SK-N-SH (cell line): Measurements from ENCODE around the gene TRIM58. TPM values are rescaled to one million over a fixed set of nuclear protein-coding genes. Genes with fewer than 3 reads are reported as not detected.

ENCODE experiments used
- CTCF ChIA-PET: fragments of 300-600, 350-600 bp; formaldehyde crosslinking; extraction: SDS; loops from one replicate; lab custom pipeline; 2021; lab: Yijun Ruan, JAX
- POLR2A ChIA-PET: fragments of 350-600 bp; sonication (Branson Sonifier 250); formaldehyde crosslinking; extraction: SDS; loops from one replicate; lab custom pipeline; 2020; ENCODE audit warnings: antibody characterized with exemption, inconsistent platforms; lab: Yijun Ruan, JAX
- DNase-seq: peaks from one replicate; pipeline ENCODE4 v3.0.0; 2012
- H2AFZ ChIP-seq: fragments of 200-600 bp; sonication (generic); 2 replicates; pipeline ENCODE4 v1.8.1; 2016; ENCODE audit warnings: antibody characterized with exemption, mild to moderate bottlenecking, low read depth
- H3F3A ChIP-seq: fragments of 200-600 bp; sonication (generic); replicated peaks from 2 replicates; pipeline ENCODE3; 2016; ENCODE audit warnings: antibody characterized with exemption, mild to moderate bottlenecking; ENCODE audit not compliant: insufficient read depth
- H3K27ac ChIP-seq, 2 experiments: fragments of 200-500 bp in 1 of 2; fragments of 200-600 bp in 1 of 2; sonication (Bioruptor generic) in 1 of 2; sonication (generic), shearing (Covaris generic) in 1 of 2; 2 replicates each; pipeline versions ENCODE4 v1.5.1 to v1.6.1; 2014 to 2016; ENCODE audit warnings: low read depth in 2 of 2, inconsistent platforms in 1 of 2, low read length in 1 of 2, mild to moderate bottlenecking in 1 of 2, mixed read lengths in 1 of 2
- H3K27me3 ChIP-seq: fragments of 200-600 bp; sonication (generic), shearing (Covaris generic); 2 replicates; pipeline ENCODE4 v1.6.1; 2016; ENCODE audit warnings: mixed run types; ENCODE audit not compliant: insufficient read depth
- H3K36me3 ChIP-seq, 2 experiments: fragments of 200-500 bp in 1 of 2; fragments of 200-600 bp in 1 of 2; sonication (Bioruptor generic) in 1 of 2; sonication (generic) in 1 of 2; replicated peaks in 1 of 2; 2 replicates each; pipeline versions ENCODE3 to v1.5.1; 2014 to 2016; ENCODE audit warnings: low read length in 1 of 2, mild to moderate bottlenecking in 1 of 2; ENCODE audit not compliant: insufficient read depth in 2 of 2, control insufficient read depth in 1 of 2
- H3K4me1 ChIP-seq, 2 experiments: fragments of 200-500 bp in 1 of 2; fragments of 200-600 bp in 1 of 2; sonication (Bioruptor generic) in 1 of 2; sonication (generic), shearing (Covaris generic) in 1 of 2; 2 replicates each; pipeline versions ENCODE4 v1.5.1 to v1.6.1; 2014 to 2016; ENCODE audit warnings: low read depth in 1 of 2, low read length in 1 of 2, mixed run types in 1 of 2; ENCODE audit not compliant: insufficient read depth in 2 of 2, control insufficient read depth in 1 of 2
- H3K4me2 ChIP-seq: fragments of 200-600 bp; sonication (generic), shearing (Covaris generic); 2 replicates; pipeline ENCODE4 v1.6.1; 2017; ENCODE audit warnings: mixed run types
- H3K4me3 ChIP-seq, 2 experiments: fragments of 200-500 bp in 1 of 2; fragments of 200-600 bp in 1 of 2; sonication (Bioruptor generic) in 1 of 2; sonication (generic), shearing (Covaris generic) in 1 of 2; 2 replicates each; pipeline versions ENCODE4 v1.5.1 to v1.8.1; 2014 to 2016; ENCODE audit warnings: low read depth in 2 of 2, inconsistent platforms in 1 of 2, low read length in 1 of 2, mild to moderate bottlenecking in 1 of 2, mixed read lengths in 1 of 2, moderate library complexity in 1 of 2
- H3K79me2 ChIP-seq: fragments of 200-600 bp; sonication (generic); 2 replicates; pipeline ENCODE4 v1.8.1; 2017; ENCODE audit warnings: mild to moderate bottlenecking; ENCODE audit not compliant: insufficient read depth
- H3K9ac ChIP-seq: fragments of 200-600 bp; sonication (generic); 2 replicates; pipeline ENCODE4 v1.6.1; 2017; ENCODE audit warnings: mixed run types
- H3K9me2 ChIP-seq: fragments of 200-600 bp; sonication (generic); 2 replicates; pipeline ENCODE4 v1.6.1; 2017; ENCODE audit warnings: mixed run types
- H3K9me3 ChIP-seq: fragments of 200-600 bp; sonication (generic); 2 replicates; pipeline ENCODE4 v1.6.1; 2017; ENCODE audit warnings: mixed run types, mild to moderate bottlenecking, moderate library complexity
- H4K20me1 ChIP-seq: fragments of 200-600 bp; sonication (generic); 2 replicates; pipeline ENCODE4 v1.6.1; 2017; ENCODE audit warnings: mild to moderate bottlenecking, mixed run types; ENCODE audit not compliant: insufficient read depth
- ELF1 ChIP-seq: IDR thresholded peaks from 2 replicates; pipeline ENCODE4 v1.4.0; 2012
- EP300 ChIP-seq, 2 experiments: IDR thresholded peaks; 2 replicates each; pipeline versions ENCODE4 v1.4.0 to v1.6.1; 2012; ENCODE audit warnings: borderline replicate concordance in 1 of 2, low read depth in 1 of 2, low read length in 1 of 2
- FOSL2 ChIP-seq: IDR thresholded peaks from 2 replicates; pipeline ENCODE4 v1.4.0; 2012; ENCODE audit warnings: low read depth, mild to moderate bottlenecking, moderate library complexity, borderline replicate concordance
- FOXJ3 ChIP-seq: sonication (generic); formaldehyde crosslinking; IDR thresholded peaks from 2 replicates; pipeline ENCODE4 v1.5.1; 2020; ENCODE audit warnings: mild to moderate bottlenecking, missing genetic modification reagents
- GATA2 ChIP-seq: sonication (generic); formaldehyde crosslinking; IDR thresholded peaks from 2 replicates; pipeline ENCODE4 v1.5.0; 2020; ENCODE audit warnings: mild to moderate bottlenecking, missing genetic modification reagents
- JUND ChIP-seq: IDR thresholded peaks from 2 replicates; pipeline ENCODE4 v1.4.0; 2012
- MEF2A ChIP-seq: IDR thresholded peaks from 2 replicates; pipeline ENCODE4 v1.4.0; 2012; ENCODE audit warnings: low read depth, borderline replicate concordance
- MXI1 ChIP-seq: IDR thresholded peaks from 2 replicates; pipeline ENCODE4 v1.6.1; 2012; ENCODE audit warnings: mild to moderate bottlenecking, low read depth, low read length, improper control_type of control experiment
- NFIC ChIP-seq: IDR thresholded peaks from 2 replicates; pipeline ENCODE4 v1.4.0; 2012; ENCODE audit warnings: borderline replicate concordance
- POLR2AphosphoS5 ChIP-seq: IDR thresholded peaks from 2 replicates; pipeline ENCODE4 v1.6.1; 2012; ENCODE audit warnings: low read depth, low read length
- SIN3A ChIP-seq: IDR thresholded peaks from 2 replicates; pipeline ENCODE4 v1.6.1; 2012; ENCODE audit warnings: low read depth, mild to moderate bottlenecking, low read length, moderate library complexity, borderline replicate concordance
- SMC3 ChIP-seq: IDR thresholded peaks from 2 replicates; pipeline ENCODE4 v1.6.1; 2012; ENCODE audit warnings: low read depth, low read length, improper control_type of control experiment
- TAF1 ChIP-seq: IDR thresholded peaks from 2 replicates; pipeline ENCODE4 v1.6.1; 2012; ENCODE audit warnings: low read depth, mild to moderate bottlenecking, low read length, moderate library complexity, borderline replicate concordance
- TCF12 ChIP-seq: IDR thresholded peaks from 2 replicates; pipeline ENCODE4 v1.4.0; 2012
- YY1 ChIP-seq: IDR thresholded peaks from 2 replicates; pipeline ENCODE4 v1.4.0; 2012; ENCODE audit warnings: low read depth, mild to moderate bottlenecking
- WGBS: methylation state at CpG from one replicate; pipeline ENCODE4 v1.1.6; 2017; ENCODE audit warnings: low lambda C conversion rate; 5-methylcytosine and 5-hydroxymethylcytosine counted together
- polyA plus RNA-seq, 3 experiments: library from polyadenylated mRNA; depleted of rRNA; stranded (reverse); fragments of >200 nt; gene quantifications; 2 replicates each; pipeline ENCODE4 v1.2.3, GENCODE V29; 2012
- TF ChIP-seq, protein P1 (sequence below): IDR thresholded peaks from 2 replicates; pipeline ENCODE4 v1.6.1; 2012; ENCODE audit warnings: mild to moderate bottlenecking, low read depth, low read length, moderate library complexity
- TF ChIP-seq, protein P2 (sequence below): IDR thresholded peaks from 2 replicates; pipeline ENCODE4; 2012
- TF ChIP-seq, protein P3 (sequence below): IDR thresholded peaks from 2 replicates; pipeline ENCODE4 v1.4.0; 2012; ENCODE audit warnings: low read depth

Gene TRIM58
- polyA plus RNA-seq, 1 of the 3 experiments (the other 2 are of a cell fraction), result 0.35 TPM

DNA sequence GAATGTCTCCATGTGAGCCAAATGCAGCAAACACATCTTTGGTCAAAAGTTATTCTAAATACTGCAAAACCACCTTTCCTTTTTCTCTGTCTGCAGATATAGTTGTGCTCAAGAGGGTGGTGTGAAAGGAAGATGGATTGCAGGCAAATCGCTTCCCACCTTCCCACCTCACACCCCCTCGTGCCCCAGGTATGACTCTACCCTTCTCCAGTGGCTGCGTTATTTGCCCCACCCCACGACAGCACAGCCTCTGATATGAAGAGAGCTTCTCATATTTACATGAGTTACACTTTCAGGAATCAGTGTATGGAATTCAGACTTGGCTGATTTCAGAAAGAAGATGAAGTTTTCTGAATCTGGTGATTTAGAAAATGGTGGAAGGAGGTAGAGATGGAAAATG lies 5.8 kb downstream of the TRIM58 start:
- no peak overlapping the region for H3K4me2 ChIP-seq
- CTCF ChIA-PET, result no interaction called here
- DNase-seq, result no peak
- no peak overlapping the region for H3K4me3 ChIP-seq
- H3K27me3 ChIP-seq, result peaks cover 5% of the 10 kb centered on the region; the same call in 1 of the 2 replicates
- H2AFZ ChIP-seq, result no peak overlapping the region
- no peak overlapping the region for H3K27ac ChIP-seq
- no peaks in the 10 kb centered on the region for H3K9me3 ChIP-seq
- no peaks in the 10 kb centered on the region for H3K9me2 ChIP-seq
- H3F3A ChIP-seq, result no peaks in the 10 kb centered on the region
- no peaks in the 10 kb centered on the region for H3K36me3 ChIP-seq
- H3K79me2 ChIP-seq, result no peaks in the 10 kb centered on the region
- H3K4me1 ChIP-seq, result no peaks in the 10 kb centered on the region
- 4% methylated on average over 4 of the region's 4 CpGs for WGBS
- H3K9ac ChIP-seq, result no peak overlapping the region
- no peaks in the 10 kb centered on the region for H4K20me1 ChIP-seq
- TF ChIP-seq JUND (no peak), FOSL2 (no peak), SMC3 (no peak), GATA2 (CRISPR knock-in tag) (no peak), ELF1 (no peak)
- POLR2A ChIA-PET, result no interaction called here

DNA sequence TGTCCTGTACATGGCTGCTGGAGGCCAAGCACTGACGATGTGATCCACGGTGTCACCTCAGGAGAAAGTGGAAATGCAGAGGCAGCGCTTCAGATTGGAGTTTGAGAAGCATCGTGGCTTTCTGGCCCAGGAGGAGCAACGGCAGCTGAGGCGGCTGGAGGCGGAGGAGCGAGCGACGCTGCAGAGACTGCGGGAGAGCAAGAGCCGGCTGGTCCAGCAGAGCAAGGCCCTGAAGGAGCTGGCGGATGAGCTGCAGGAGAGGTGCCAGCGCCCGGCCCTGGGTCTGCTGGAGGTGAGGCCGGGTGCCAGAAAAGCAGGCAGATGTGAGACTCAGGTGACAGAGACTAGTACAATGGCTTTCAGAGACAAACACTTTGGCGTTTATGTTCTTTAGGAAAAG lies 7.7 kb downstream of the TRIM58 start:
- no peak overlapping the region for H3K4me2 ChIP-seq
- no peaks in the 10 kb centered on the region for H3K9me2 ChIP-seq
- H3K27ac ChIP-seq, result no peak overlapping the region
- no peak overlapping the region for H3K4me3 ChIP-seq
- H3K79me2 ChIP-seq, result no peaks in the 10 kb centered on the region
- H2AFZ ChIP-seq, result no peak overlapping the region
- ChIA-PET CTCF (no interaction called here), POLR2A (no interaction called here)
- H3K27me3 ChIP-seq, result no peaks in the 10 kb centered on the region; the same call in 1 of the 2 replicates
- H3K36me3 ChIP-seq, result no peaks in the 10 kb centered on the region
- H3K4me1 ChIP-seq, result no peaks in the 10 kb centered on the region
- H3K9ac ChIP-seq, result no peak overlapping the region
- DNase-seq, result no peak
- 39% methylated on average over 15 of the region's 17 CpGs for WGBS
- no peaks in the 10 kb centered on the region for H3F3A ChIP-seq
- TF ChIP-seq, protein P1, sequence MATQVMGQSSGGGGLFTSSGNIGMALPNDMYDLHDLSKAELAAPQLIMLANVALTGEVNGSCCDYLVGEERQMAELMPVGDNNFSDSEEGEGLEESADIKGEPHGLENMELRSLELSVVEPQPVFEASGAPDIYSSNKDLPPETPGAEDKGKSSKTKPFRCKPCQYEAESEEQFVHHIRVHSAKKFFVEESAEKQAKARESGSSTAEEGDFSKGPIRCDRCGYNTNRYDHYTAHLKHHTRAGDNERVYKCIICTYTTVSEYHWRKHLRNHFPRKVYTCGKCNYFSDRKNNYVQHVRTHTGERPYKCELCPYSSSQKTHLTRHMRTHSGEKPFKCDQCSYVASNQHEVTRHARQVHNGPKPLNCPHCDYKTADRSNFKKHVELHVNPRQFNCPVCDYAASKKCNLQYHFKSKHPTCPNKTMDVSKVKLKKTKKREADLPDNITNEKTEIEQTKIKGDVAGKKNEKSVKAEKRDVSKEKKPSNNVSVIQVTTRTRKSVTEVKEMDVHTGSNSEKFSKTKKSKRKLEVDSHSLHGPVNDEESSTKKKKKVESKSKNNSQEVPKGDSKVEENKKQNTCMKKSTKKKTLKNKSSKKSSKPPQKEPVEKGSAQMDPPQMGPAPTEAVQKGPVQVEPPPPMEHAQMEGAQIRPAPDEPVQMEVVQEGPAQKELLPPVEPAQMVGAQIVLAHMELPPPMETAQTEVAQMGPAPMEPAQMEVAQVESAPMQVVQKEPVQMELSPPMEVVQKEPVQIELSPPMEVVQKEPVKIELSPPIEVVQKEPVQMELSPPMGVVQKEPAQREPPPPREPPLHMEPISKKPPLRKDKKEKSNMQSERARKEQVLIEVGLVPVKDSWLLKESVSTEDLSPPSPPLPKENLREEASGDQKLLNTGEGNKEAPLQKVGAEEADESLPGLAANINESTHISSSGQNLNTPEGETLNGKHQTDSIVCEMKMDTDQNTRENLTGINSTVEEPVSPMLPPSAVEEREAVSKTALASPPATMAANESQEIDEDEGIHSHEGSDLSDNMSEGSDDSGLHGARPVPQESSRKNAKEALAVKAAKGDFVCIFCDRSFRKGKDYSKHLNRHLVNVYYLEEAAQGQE, result no peak
- no peak for TF ChIP-seq EP300 (IDR thresholded peaks at IDR 0.05; ENCODE audit: borderline replicate concordance in 1 of 2, low read depth in 1 of 2, low read length in 1 of 2)
- no peak for TF ChIP-seq JUND
- TF ChIP-seq MXI1, result no peak
- TF ChIP-seq FOXJ3, result no peak
- TF ChIP-seq, protein P2, sequence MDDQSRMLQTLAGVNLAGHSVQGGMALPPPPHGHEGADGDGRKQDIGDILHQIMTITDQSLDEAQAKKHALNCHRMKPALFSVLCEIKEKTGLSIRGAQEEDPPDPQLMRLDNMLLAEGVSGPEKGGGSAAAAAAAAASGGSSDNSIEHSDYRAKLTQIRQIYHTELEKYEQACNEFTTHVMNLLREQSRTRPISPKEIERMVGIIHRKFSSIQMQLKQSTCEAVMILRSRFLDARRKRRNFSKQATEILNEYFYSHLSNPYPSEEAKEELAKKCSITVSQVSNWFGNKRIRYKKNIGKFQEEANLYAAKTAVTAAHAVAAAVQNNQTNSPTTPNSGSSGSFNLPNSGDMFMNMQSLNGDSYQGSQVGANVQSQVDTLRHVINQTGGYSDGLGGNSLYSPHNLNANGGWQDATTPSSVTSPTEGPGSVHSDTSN, result no peak
- no peak for TF ChIP-seq POLR2AphosphoS5
- TF ChIP-seq TAF1, result no peak
- TF ChIP-seq NFIC, result no peak
- TF ChIP-seq SIN3A, result no peak
- TF ChIP-seq, protein P3, sequence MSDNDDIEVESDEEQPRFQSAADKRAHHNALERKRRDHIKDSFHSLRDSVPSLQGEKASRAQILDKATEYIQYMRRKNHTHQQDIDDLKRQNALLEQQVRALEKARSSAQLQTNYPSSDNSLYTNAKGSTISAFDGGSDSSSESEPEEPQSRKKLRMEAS, result no peak
- TF ChIP-seq YY1, result no peak
- TF ChIP-seq TCF12, result no peak
- TF ChIP-seq MEF2A, result no peak
- H3K9me3 ChIP-seq, result no peaks in the 10 kb centered on the region
- H4K20me1 ChIP-seq, result no peaks in the 10 kb centered on the region
